T-cell (primary cell): Measurements from ENCODE around the gene CBFA2T2. TPM values are rescaled to one million over a fixed set of nuclear protein-coding genes. Genes with fewer than 3 reads are reported as not detected.

Experiments
- ATAC-seq, 4 experiments: fragments of 200-7000 bp in 3 of 4; fragments of 150-1000 bp in 1 of 4; cut with Tn5 transposase; replicated peaks in 1 of 4; 1 replicate in 3 of 4; 2 replicates in 1 of 4; pipeline ENCODE4 v1.10.0; 2021; ENCODE audit warnings: moderate library complexity in 3 of 4, mild to moderate bottlenecking in 2 of 4, moderate number of reproducible peaks in 1 of 4
- CTCF ChIA-PET, 2 donors: fragments of 300-600 bp; sonication (Branson Sonifier 250); formaldehyde crosslinking; loops; one replicate each; lab custom pipeline; 2022; ENCODE audit warnings: antibody characterized with exemption in 2 of 2; lab: Charles Lee
- POLR2A ChIA-PET, 2 donors: fragments of 300-600 bp; sonication (Branson Sonifier 250); formaldehyde crosslinking; loops; one replicate each; lab custom pipeline; 2022; ENCODE audit warnings: antibody characterized with exemption in 2 of 2; lab: Charles Lee
- DNase-seq, 35 experiments: peaks; one replicate each; pipeline versions ENCODE4 v3.0.0 to v3.0.0-alpha.2; 2013 to 2023
- H3K27ac ChIP-seq: one replicate; pipeline ENCODE4 v1.5.1; 2013; ENCODE audit warnings: low read length
- H3K27me3 ChIP-seq, 2 experiments: replicated peaks in 1 of 2; 1 replicate in 1 of 2; 2 replicates in 1 of 2; pipeline versions ENCODE4 v1.6.1 to v1.7.0; 2013; ENCODE audit warnings: low read length in 1 of 2, mixed read lengths in 1 of 2; ENCODE audit not compliant: control insufficient read depth in 2 of 2, insufficient read depth in 2 of 2; ENCODE audit errors: extremely low read depth in 1 of 2
- H3K36me3 ChIP-seq, 2 donors: 1 replicate in 1 of 2; 2 replicates in 1 of 2; pipeline versions ENCODE4 v1.6.1 to v1.7.0; 2013; ENCODE audit warnings: low read length in 1 of 2; ENCODE audit not compliant: control insufficient read depth in 2 of 2, insufficient read depth in 1 of 2; ENCODE audit errors: extremely low read depth in 1 of 2
- H3K4me1 ChIP-seq, 2 experiments: 1 replicate in 1 of 2; 2 replicates in 1 of 2; pipeline versions ENCODE4 v1.6.1 to v1.7.0; 2013; ENCODE audit warnings: low read length in 2 of 2, mixed read lengths in 1 of 2; ENCODE audit not compliant: insufficient read depth in 2 of 2, control insufficient read depth in 1 of 2; ENCODE audit errors: extremely low read depth in 1 of 2
- H3K4me3 ChIP-seq, 2 donors: 1 replicate in 1 of 2; 2 replicates in 1 of 2; pipeline versions ENCODE4 v1.5.1 to v1.7.0; 2013; ENCODE audit warnings: mild to moderate bottlenecking in 2 of 2, low read length in 1 of 2, moderate library complexity in 1 of 2; ENCODE audit not compliant: control insufficient read depth in 1 of 2; ENCODE audit errors: extremely low read depth in 1 of 2
- H3K9me3 ChIP-seq: 2 replicates; pipeline ENCODE4 v1.7.0; 2013
- H3K27ac Mint-ChIP-seq, 2 donors: one replicate each; pipeline ENCODE4 v1.8.0; 2020 to 2021; ENCODE audit warnings: mild to moderate bottlenecking in 2 of 2, mixed read lengths in 2 of 2
- H3K27me3 Mint-ChIP-seq, 2 donors: one replicate each; pipeline ENCODE4 v1.8.0; 2021 to 2022; ENCODE audit warnings: mixed read lengths in 2 of 2
- H3K36me3 Mint-ChIP-seq: one replicate; pipeline ENCODE4 v1.8.0; 2021; ENCODE audit warnings: mixed read lengths
- H3K4me1 Mint-ChIP-seq, 3 donors: one replicate each; pipeline ENCODE4 v1.8.0; 2020 to 2022; ENCODE audit warnings: mixed read lengths in 3 of 3, mild to moderate bottlenecking in 1 of 3
- H3K4me3 Mint-ChIP-seq, 3 donors: one replicate each; pipeline ENCODE4 v1.8.0; 2020 to 2022; ENCODE audit warnings: mild to moderate bottlenecking in 3 of 3, mixed read lengths in 3 of 3, moderate library complexity in 3 of 3
- H3K9me3 Mint-ChIP-seq, 3 donors: one replicate each; pipeline ENCODE4 v1.8.0; 2020 to 2022; ENCODE audit warnings: mixed read lengths in 3 of 3
- WGBS: methylation state at CpG from one replicate; pipeline ENCODE4 v1.1.5; 2013; ENCODE audit warnings: missing lambda C conversion rate; ENCODE audit not compliant: insufficient coverage; 5-methylcytosine and 5-hydroxymethylcytosine counted together
- total RNA-seq, 35 experiments: library from RNA in 6 of 35; stranded (reverse) in 6 of 35; fragments of 120-200 nt in 1 of 35; gene quantifications; one replicate each; pipeline versions ENCODE4 v1.2.1 to v1.2.4 and lab custom pipeline; 2013 to 2026

CBFA2T2 gene
- total RNA-seq, 5 donors from 2014 or later (not counting 1 experiment from before 2014, with no cell fraction given) = 25.2 to 34.2 (median 31.0) TPM

- DNase-seq (no peak), ATAC-seq (no peak)
- Mint-ChIP-seq H3K4me3 (no peak overlapping the region), H3K27ac (no peak overlapping the region), H3K4me1 (peaks cover 17 to 20% (median 19%) of the 10 kb centered on the region in 3 donors), H3K27me3 (no peaks in the 10 kb centered on the region), H3K36me3 (peaks cover 8% of the 10 kb centered on the region), H3K9me3 (no peaks in the 10 kb centered on the region)
- Histone ChIP-seq H3K27me3 (no peaks in the 10 kb centered on the region), H3K36me3 (peaks cover 0 to 4% of the 10 kb centered on the region in 2 donors), H3K4me1 (no peaks in the 10 kb centered on the region), H3K27ac (no peak overlapping the region), H3K4me3 (no peak overlapping the region), H3K9me3 (no peaks in the 10 kb centered on the region)
- 100% methylated on average over 1 of the region's 3 CpGs for WGBS
- ChIA-PET POLR2A (interaction anchor here in 1 of 2 donors (0.7 kb wide), 1 partner anchor 168 kb away, joined by 3 read pairs; no protein-coding TSS in a partner anchor), CTCF (interaction anchor here in 1 of 2 donors (0.6 kb wide), 2 partner anchors 202 to 555 kb away, joined by 3 to 4 read pairs; no protein-coding TSS in a partner anchor)
Measured at GRCh38 chr20:33522256-33522820, 32.4 kb downstream of the CBFA2T2 start.

- Mint-ChIP-seq H3K9me3 (no peaks in the 10 kb centered on the region), H3K4me3 (no peak overlapping the region), H3K27me3 (no peaks in the 10 kb centered on the region), H3K36me3 (peaks cover 13% of the 10 kb centered on the region), H3K4me1 (peaks cover 18 to 23% (median 21%) of the 10 kb centered on the region in 3 donors), H3K27ac (no peak overlapping the region)
- Histone ChIP-seq H3K4me1 (no peaks in the 10 kb centered on the region), H3K27me3 (no peaks in the 10 kb centered on the region), H3K4me3 (no peak overlapping the region), H3K27ac (no peak overlapping the region), H3K36me3 (peaks cover 0 to 7% of the 10 kb centered on the region in 2 donors), H3K9me3 (no peaks in the 10 kb centered on the region)
- ChIA-PET CTCF (no interaction called here), POLR2A (no interaction called here)
- ATAC-seq (no peak), DNase-seq (no peak)
- WGBS = no CpG with 5 or more reads among the region's 3 CpGs
Measured at GRCh38 chr20:33524261-33524660, 34.4 kb downstream of the CBFA2T2 start.

GRCh38 chr20:33526769-33527168, 36.9 kb downstream of the CBFA2T2 start:
- no peaks in the 10 kb centered on the region for H3K27me3 ChIP-seq
- ATAC-seq (no peak), DNase-seq (no peak)
- peaks cover 14 to 23% (median 21%) of the 10 kb centered on the region in 3 donors for H3K4me1 Mint-ChIP-seq
- H3K4me3 Mint-ChIP-seq = no peak overlapping the region
- H3K4me3 ChIP-seq = no peak overlapping the region
- H3K36me3 ChIP-seq = peaks cover 0 to 7% of the 10 kb centered on the region in 2 donors
- H3K27me3 Mint-ChIP-seq = no peaks in the 10 kb centered on the region
- CTCF ChIA-PET = interaction anchor here in 1 of 2 donors (0.6 kb wide), 1 partner anchor 233 kb away, joined by 6 read pairs; no protein-coding TSS in a partner anchor
- no peak overlapping the region for H3K27ac Mint-ChIP-seq
- peaks cover 13% of the 10 kb centered on the region for H3K36me3 Mint-ChIP-seq
- H3K27ac ChIP-seq = no peak overlapping the region
- no peaks in the 10 kb centered on the region for H3K9me3 ChIP-seq
- no CpG with 5 or more reads among the region's 2 CpGs for WGBS
- no peaks in the 10 kb centered on the region for H3K9me3 Mint-ChIP-seq
- peaks cover 0 to 2% of the 10 kb centered on the region in 2 experiments for H3K4me1 ChIP-seq
- POLR2A ChIA-PET = interaction anchor here (0.6 kb wide), 2 partner anchors 62 to 1203 kb away, joined by 4 to 6 read pairs; no protein-coding TSS in a partner anchor

DNA sequence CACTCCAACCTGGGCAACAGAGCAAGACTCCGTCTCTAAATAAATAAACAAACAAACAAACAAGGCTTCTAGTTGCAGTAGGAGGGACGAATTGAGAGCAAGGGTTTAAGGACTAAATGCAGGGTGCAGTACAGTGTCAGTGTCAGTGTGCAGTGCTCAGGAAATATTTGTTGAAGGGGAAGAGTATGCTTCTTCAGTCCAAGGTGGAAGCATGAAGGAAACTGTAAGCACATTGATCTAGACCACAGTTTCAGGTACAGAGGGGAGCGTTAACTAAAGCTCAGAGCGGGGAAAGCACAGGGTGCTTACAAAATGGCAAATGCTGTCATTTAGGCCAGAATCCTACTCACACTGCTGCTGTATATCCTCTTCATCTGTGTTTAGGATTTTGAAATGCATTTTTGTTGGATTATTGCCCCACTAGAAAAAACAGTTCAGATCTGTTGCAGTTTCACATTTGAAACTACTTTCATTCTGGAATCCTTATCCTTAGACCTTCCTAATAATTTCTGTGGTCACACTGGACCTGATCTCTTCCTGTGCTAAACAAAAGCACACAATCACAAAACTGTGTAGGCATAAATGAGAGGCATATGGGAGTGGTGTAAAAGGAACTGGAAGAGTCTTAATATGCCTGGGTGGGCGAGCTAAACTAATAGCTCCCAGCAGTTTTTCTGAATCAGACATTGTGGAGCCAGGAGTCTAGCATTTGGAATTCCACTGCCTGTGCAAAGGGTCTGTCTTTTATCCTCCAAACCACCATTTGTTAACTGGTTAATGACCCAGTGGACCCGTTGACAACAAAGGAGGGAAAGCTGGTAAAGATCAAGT, 41.4 kb downstream of the CBFA2T2 start:
- Histone ChIP-seq H3K9me3 (no peaks in the 10 kb centered on the region), H3K27me3 (no peaks in the 10 kb centered on the region), H3K4me3 (no peak overlapping the region), H3K27ac (no peak overlapping the region), H3K36me3 (peaks cover 0 to 3% of the 10 kb centered on the region in 2 donors), H3K4me1 (peaks cover 0 to 2% of the 10 kb centered on the region in 2 experiments)
- ChIA-PET POLR2A (interaction anchor here in 1 of 2 donors (0.6 kb wide), 1 partner anchor 297 kb away, joined by 3 read pairs; no protein-coding TSS in a partner anchor), CTCF (interaction anchor here (0.8 to 1.7 kb wide), 2 partner anchors 10 to 14 kb away, joined by 3 read pairs; no protein-coding TSS in a partner anchor)
- H3K4me1 Mint-ChIP-seq = peaks cover 26 to 35% (median 30%) of the 10 kb centered on the region in 3 donors
- no peak for DNase-seq
- H3K4me3 Mint-ChIP-seq = no peak overlapping the region
- peaks cover 12% of the 10 kb centered on the region for H3K36me3 Mint-ChIP-seq
- ATAC-seq = no peak
- WGBS = 100% methylated on average over 1 of the region's 6 CpGs
- H3K27ac Mint-ChIP-seq = no peak overlapping the region
- H3K27me3 Mint-ChIP-seq = no peaks in the 10 kb centered on the region
- H3K9me3 Mint-ChIP-seq = no peaks in the 10 kb centered on the region

- CTCF ChIA-PET = interaction anchor here in 1 of 2 donors (0.8 kb wide), 1 partner anchor 10 kb away, joined by 3 read pairs; no protein-coding TSS in a partner anchor
Measured at GRCh38 chr20:33531885-33532284, 42.0 kb downstream of the CBFA2T2 start.

More at GRCh38 chr20:33531885-33532284, 42.0 kb downstream of the CBFA2T2 start:
- peaks cover 0 to 3% of the 10 kb centered on the region in 2 donors for H3K36me3 ChIP-seq
- ATAC-seq = no peak
- no peak overlapping the region for H3K27ac ChIP-seq
- Mint-ChIP-seq H3K27me3 (no peaks in the 10 kb centered on the region), H3K27ac (no peak overlapping the region), H3K9me3 (no peaks in the 10 kb centered on the region), H3K4me3 (no peak overlapping the region), H3K36me3 (peaks cover 13% of the 10 kb centered on the region), H3K4me1 (peaks cover 26 to 35% (median 27%) of the 10 kb centered on the region in 3 donors)
- POLR2A ChIA-PET = interaction anchor here in 1 of 2 donors (0.6 kb wide), 1 partner anchor 234 kb away, joined by 3 read pairs; no protein-coding TSS in a partner anchor
- DNase-seq = no peak
- no peaks in the 10 kb centered on the region for H3K27me3 ChIP-seq
- no CpG with 5 or more reads among the region's 1 CpG for WGBS
- peaks cover 0 to 2% of the 10 kb centered on the region in 2 experiments for H3K4me1 ChIP-seq
- H3K4me3 ChIP-seq = no peak overlapping the region
- no peaks in the 10 kb centered on the region for H3K9me3 ChIP-seq
